ENCODE data around the gene SLC16A5.
"Not testable (repeated sequence)": the region's sequence is repeated elsewhere in the genome, so short reads cannot be mapped to it uniquely, and the experiment has no call there.

Gene SLC16A5, protein sequence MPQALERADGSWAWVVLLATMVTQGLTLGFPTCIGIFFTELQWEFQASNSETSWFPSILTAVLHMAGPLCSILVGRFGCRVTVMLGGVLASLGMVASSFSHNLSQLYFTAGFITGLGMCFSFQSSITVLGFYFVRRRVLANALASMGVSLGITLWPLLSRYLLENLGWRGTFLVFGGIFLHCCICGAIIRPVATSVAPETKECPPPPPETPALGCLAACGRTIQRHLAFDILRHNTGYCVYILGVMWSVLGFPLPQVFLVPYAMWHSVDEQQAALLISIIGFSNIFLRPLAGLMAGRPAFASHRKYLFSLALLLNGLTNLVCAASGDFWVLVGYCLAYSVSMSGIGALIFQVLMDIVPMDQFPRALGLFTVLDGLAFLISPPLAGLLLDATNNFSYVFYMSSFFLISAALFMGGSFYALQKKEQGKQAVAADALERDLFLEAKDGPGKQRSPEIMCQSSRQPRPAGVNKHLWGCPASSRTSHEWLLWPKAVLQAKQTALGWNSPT

DNA sequence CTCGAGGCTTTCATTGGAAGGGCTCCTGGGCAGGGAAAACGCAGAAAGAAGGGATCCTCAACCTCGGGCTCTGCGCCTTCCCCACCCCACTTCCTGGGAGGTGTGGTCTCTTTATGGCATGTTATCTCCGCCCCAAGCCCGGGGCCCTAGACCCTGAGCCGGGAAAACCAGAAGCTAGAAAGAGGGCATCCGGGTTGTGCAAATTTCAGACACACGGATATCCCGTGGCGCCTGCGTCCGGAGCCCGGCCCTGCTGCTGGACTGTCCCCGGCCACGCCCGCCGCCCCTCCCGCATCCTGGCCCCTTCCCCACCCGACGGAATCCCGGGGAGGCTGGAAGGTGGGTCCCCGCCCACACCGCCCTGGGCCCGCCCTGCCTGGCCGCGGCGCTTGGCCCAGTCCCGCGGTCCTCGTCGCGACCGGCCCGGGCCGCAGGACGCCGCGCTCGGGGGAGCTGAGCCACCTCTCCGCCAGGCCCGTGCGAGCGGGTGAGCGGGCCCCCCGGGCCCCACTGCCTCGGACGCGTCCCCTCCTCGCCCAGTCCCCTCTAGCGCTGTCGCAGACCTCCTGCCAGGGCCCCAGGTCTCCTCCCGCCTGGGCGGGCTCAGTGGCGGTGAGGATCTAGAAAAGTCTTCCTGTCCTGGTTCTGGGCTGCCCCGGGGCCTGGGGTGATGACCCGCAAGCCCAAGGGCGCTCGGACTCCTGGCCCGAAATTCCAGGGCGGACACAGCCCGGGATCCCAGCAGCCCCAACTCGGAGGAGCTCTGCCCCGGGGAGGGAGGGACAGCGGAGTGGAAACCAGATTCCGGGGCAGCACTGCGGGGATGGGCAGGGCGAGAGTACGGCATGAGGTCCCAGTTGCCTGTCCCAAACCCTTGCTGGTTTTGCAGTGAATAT is at the start of gene SLC16A5:
Gene SLC16A5, plus strand, starts transcription at position 397 of the 896 bp plus-strand sequence. CDS start 5,683 bp downstream, outside the sequence.
- DNase-seq (ENCODE audit: low read depth in 3 of 3) = no peak

DNA sequence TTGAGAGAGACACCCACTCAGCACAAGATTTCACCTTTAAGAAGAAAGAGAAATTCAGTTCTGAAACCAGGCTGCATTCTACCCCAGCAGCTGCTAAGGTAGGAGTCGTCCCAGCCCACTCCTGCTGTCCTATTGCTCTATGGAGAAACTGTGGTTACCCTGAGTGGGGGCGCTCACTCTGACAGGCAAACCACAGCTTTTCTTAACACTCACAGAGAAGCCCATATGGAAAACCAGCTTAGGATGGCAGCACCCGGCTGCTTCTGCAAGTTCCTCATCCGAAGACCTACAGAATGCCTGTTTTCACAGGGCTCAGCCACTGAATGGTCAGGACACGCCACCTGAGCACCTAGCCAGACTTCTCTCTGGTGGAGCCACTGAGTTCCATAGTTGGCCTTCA is 48.5 kb upstream of the SLC16A5 start:
- DNase-seq (ENCODE audit: low read depth in 3 of 3) = no peak

DNA sequence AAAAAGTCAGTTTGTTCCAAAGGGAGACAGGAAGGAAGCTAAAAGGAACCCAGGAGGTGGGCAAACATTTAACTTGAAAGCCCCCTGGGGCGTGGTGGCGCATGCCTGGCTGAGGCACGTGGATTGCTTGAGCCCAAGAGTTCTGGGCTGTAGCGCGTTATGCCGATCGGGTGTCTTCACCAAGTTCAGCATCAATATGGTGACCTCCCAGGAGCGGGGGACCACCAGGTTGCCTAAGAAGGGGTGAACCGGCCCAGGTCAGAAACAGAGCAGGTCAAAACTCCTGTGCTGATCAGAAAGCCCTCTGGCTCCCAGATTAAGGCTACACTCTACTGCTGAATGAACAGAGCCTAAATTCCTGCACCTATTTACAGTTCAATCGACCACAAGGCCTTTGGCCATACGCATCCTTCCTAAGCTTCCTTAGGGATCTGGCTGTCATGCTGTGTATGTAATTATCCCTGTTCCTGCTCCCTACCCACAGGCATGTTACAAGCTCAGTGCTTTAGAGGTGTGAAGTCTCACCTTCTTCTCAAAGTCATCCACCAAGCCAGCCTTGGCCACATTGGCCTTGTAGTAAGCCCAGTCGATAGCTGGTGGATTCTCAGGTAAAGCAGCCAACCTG is 46.0 kb upstream of the SLC16A5 start:
- no peak for DNase-seq (ENCODE audit: low read depth in 3 of 3)

DNA sequence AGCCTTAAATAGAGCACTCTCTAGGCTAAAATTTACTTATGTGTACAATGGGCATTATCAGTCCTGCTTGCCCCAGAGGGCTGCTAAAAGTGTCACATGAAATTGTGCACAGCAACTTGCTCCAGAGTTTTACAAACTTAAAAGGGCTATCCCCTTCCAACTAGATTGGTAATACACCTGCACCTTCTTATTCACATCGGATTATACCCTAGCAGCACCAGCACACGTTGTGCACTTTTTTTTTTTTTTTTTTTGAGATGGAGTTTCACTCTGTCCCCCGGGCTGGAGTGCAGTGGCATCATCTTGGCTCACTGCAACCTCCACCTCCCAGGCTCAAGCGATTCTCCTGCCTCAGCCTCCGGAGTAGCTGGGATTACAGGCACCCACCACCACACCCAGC is 44.0 kb upstream of the SLC16A5 start:
- DNase-seq (ENCODE audit: low read depth in 3 of 3) = not testable (repeated sequence)

DNA sequence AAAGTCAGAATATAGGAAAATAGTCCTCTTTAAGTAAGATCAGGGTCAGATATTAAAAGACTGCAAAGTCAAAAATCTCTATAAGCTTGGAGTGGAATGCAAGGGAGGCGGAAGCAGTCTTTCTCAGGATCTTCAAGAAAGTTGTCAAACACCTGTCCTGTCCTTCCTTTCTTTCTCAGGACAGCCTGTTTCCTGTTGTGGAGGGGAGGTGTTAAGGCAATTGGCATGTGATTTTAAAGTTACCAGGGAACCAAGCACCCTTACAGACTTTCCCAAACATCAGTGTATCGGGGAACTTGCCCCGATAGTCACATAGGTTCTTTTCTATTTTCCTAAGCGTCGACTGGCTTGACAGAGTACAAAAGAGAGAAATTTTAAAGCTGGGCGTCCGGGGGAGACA is 43.0 kb upstream of the SLC16A5 start:
- DNase-seq (ENCODE audit: low read depth in 3 of 3) = no peak

DNA sequence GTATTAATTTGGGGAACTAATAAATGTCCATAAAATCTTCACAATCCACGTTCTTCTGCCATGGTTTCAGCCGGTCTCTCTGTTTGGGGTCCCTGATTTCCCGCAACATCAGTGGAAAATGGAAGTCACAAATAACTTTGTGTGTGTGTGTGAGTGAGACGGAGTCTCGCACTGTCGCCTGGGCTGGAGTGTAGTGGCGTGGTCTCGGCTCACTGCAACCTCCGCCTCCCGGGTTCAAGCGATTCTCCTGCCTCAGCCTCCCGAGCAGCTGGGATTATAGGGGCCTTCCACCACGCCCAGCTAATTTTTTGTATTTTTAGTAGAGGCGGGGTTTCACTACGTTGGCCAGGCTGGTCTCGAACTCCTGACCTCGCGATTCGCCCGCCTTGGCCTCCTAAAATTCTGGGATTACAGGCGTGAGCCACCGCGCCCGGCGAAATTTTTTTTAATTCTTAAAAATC is 41.8 kb upstream of the SLC16A5 start:
- DNase-seq (ENCODE audit: low read depth in 3 of 3) = not testable (repeated sequence)

DNA sequence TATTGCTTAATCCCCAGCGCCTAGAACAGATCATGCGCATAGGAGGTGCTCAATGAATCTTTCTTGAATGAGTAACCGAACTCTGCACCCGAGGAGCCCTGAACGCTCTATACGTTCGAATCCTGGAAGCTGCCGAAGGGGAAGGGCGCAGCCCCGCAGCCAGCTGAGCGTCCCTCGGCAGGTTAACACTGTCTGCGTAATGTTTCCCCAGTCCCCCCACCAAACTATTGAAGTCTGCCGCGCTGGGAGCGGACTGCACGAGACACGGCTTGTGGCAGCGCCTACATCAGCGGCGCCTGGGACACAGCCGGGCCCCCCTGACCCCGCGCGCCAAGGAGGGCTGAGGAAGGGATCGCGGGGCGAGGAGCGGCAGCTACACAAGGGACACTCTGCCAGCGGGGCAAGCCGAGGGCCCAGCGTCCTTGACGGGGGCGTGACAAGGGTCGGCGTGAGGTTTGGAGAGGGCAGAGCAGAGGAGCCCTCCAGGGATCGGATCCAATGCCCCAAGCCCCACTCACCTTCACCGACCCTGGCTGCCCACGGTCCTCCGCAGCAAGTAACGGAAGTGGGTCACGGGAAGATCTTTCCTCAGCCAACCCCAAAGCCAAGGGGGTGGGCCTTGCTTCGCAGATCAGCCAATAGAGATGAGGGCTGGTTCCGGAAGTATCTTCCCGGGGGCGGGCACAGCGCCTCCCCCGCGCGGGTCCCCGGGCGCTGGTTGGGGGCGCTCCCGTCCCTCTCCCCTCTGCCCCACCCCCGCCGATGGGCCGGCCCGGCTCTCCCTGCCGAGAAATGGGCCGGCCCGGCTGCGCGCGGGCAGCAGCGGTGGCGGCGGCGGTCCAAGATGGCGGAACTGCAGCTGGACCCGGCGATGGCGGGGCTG is 41.1 kb upstream of the SLC16A5 start, which contains the start of the genes ATP5PD and KCTD2:
Gene ATP5PD, minus strand, starts transcription at position 563 of the 883 bp plus-strand sequence. CDS start 4,319 bp downstream, outside the sequence.
Gene KCTD2, plus strand, starts transcription at position 819 of the 883 bp plus-strand sequence. Its CDS starts 26 bp downstream, at position 845.
- DNase-seq (ENCODE audit: low read depth in 3 of 3) = peak; percentile 89 to 92 (median 90)

DNA sequence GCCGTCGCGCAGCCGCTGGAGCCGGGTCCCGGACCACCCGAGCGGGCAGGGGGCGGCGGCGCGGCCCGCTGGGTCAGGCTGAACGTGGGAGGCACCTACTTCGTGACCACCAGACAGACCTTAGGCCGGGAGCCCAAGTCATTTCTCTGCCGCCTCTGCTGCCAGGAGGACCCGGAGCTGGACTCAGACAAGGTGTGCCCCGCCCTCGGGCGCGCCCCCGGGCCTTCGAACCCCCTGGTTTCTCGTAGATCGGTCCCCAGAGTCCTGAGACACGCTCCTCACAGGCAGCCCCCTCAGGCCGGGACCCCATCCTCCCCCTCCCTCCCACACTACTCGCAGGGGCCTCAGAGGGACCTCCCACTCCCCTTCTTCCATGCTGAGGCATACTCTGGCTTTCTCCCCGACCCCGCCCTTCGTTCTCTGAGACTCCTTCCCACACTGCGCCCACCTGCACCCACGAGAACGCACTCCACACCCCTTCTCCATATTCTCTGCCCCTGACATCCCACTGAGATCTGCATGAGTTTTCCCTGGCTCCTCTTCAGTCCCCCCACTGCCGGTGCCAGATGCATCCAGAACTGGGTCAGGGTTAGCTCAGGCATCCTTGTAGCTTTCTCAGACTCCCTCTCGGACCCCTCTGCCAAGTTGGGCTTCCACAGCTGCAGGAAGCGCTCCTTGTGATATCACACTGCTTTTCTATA is 40.2 kb upstream of the SLC16A5 start:
- peak in 1 of 3 experiments; percentile 26 for DNase-seq (ENCODE audit: low read depth in 3 of 3)

DNA sequence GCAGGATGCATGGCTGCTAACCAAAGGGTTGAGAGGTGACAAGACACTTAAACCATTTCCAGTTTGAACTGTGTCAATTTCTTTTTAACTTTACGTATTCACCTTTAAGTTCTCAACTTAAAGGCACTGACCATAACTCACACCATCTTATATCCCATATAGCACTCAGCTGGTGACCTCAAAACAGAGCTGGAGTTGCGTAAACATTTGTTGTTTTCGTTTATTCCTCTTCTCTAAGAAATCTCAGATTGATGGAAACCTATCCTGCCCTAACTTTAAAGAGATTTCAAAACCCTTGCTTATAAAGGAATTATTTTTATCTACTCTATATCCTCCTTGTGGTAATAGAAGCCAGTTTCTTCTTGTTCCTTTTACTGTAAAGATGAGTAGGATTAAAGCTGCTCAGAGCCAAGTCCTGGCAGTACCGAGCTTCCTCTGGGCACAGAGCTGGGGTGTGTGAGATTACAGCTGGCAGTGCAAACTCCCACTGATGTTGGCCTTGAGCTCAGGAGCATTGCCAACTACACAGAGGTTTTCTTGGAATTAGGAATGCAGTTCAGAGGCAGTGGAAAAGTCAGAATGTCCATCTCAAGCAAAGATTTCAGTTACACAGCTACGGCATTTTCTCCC is 39.4 kb upstream of the SLC16A5 start:
- no peak for DNase-seq (ENCODE audit: low read depth in 3 of 3)

DNA sequence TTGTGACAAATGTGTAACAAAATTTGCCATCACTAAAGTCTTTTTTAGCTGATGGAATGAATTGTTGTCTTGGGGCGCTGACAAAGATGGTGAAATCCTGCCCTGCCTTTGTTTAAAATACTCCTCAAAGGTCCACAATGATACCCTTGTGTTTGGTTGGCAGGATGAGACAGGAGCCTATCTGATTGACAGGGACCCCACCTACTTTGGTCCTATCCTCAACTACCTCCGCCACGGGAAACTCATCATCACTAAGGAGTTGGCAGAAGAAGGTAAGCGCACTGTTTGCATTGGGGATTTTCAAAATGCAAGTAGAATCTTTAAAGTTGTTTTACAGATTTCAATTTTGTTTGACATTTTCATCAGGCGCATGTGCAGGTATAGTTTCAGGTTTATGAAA is 38.7 kb upstream of the SLC16A5 start:
- no peak for DNase-seq (ENCODE audit: low read depth in 3 of 3)

DNA sequence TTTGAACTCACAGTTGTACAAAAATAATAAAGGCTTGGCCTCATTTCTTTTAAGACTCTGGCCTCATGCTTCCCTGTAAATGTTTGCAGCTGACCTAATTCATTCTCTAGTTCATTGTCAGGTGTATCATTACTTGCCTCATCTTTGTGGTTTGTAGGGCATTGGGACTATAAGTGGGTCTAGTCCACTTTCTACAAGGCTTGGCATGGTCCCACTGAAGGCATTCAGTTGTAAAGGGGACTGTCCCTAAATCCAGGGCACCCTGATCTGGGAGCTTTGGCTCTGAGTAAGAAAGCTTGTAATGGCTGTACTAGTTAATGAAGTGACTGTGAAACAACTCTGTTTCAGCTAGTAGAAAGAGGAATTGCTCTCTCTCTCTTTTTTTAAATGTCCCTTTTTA is 38.0 kb upstream of the SLC16A5 start:
- DNase-seq (ENCODE audit: low read depth in 3 of 3) = no peak

DNA sequence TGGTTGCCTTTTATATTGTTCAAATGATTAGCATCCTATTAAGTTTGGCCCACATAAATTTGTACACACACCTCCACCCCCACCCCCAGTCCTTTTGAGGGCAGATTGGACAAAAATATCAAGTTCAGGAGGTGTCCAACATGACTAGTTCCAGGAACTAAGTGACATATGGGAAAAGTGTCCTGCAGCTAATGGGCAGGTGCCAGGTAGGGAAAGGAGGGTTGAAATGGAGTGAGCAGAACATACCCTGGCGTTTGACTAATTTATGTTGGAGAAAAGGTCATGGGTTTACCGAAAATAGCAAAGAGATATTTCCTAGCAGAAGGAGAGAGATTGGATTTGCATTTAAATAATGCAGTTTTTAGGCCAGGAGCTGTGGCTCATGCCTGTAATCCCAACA is 35.8 kb upstream of the SLC16A5 start:
- no peak for DNase-seq (ENCODE audit: low read depth in 3 of 3)

DNA sequence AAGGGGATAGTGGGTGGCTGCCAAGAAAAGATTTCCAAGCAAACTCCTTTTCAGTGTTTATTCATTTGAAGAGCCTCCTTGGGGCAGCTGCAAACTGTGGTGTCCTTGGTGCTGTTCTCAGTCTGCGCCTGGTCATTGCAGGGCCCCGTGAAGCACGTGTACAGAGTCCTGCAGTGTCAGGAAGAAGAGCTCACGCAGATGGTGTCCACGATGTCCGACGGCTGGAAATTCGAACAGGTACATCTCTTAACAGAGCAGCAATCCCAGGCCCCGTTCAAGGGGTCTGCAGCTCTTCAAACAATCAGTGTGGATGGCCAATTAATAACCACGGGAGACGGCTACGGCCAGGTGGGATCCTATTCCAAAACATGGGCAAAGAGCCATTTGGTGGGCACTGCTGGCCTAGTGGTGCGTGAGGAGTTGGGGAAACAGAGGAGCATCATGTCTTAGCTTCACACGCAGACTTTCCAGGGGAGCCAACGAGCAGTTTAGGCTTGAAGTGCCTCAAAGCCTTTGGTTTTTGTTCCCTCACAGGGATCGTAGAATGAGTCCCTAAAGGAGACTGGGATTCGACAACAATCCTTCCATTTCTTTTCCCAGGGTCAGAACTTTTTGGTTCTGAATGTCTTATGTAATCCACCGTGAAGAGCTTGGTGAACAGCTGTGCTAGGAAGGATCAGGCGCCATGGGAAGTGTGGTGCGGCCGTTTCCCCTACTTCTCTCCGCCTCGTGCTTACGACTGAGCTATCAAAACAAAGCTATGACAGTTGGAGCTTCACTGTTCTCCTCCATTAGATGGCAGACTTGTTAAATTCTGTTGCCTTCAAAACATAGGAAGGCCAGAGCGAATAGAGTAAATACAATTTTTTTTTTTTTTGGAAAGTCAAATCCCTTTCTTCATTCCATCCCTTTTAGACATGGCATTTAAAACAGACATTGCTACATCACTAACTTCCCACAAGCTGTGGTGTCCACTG is 28.1 kb upstream of the SLC16A5 start:
- no peak for DNase-seq (ENCODE audit: low read depth in 3 of 3)

DNA sequence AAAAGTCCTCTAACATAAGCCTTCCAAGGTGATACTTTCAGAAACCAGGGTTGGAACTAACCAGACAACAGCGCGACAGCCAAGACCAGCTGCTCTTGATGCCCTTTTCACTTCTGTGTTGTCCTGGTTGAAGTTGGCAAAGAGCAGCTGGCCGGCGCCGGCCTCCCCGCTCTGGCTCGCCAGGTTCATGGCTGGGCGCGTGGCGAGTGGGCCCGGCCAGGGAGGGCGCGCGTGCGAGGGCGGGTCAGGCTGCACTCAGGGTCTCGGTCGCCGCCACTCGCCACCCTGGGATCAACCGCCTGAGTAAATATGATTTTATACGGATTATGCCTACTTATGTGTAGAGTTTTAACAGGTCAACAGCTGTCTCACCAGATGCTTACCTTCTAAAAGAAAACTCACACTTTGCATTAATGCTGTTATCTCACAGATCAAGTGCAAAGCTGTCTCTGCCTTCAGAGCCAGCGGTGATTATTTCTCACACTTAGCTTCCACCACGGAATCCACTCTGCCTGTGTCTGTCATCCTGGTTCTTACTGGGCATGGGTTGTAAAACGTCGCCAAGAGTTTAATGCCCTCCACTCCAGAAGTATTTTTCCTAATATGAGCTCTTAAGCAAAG is 27.2 kb upstream of the SLC16A5 start:
- DNase-seq (ENCODE audit: low read depth in 3 of 3) = no peak

DNA sequence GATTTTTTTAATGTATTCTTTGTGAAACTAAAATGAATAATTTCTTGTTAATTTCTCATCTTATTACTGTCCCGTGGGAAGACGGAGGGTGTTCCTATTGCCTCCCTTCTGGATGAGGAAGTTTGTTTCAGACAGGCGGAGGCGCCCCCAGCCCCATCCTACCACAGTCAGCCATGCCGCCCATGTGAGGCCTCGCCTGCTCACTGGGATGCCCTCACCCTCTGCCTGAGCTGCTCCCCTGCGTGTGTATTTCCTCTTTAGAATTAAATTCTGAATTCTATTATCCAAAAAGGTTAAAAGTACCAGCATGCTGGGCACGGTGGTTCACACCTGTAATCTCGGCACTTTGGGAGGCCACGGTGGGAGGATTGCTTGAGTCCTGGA is 26.7 kb upstream of the SLC16A5 start:
- no peak for DNase-seq (ENCODE audit: low read depth in 3 of 3)

DNA sequence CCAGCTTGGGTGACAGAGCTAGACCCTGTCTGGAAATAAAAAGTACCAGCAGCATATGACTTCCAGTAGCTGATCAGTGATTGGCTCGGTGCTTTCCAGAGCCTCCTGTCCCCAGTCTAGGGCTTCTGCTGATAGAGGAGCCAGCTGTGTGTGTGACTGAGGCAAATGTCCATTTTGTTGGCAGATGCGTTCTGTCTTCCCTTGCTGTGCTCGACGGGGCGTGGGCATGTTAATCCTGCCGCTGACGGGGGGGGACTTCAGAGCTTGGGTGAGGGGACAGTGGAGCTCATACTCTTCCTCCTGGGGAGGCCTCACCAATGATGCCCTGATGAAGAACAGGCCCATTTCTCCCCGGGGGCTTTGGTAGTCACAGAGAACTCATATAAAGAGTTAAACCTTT is 26.1 kb upstream of the SLC16A5 start:
- no peak for DNase-seq (ENCODE audit: low read depth in 3 of 3)

DNA sequence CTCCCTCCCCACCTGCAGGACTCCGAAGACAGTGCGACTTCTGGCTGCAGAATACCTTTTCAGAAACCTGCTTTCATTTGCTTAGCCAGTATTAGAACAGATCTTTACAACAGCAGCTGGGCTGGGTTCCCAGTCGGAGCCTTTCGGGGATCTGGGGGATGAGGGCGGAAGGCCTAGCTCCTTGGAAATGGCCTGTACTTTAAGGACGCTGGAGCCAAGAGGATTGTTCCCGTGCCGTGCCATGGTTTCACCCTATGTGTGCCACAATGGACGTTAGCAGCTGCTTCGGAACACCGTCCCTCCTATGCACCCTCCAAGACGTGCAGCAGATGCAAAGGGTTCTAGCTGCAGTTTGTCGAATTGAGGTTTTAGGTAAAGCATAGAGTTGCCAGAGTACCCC is 24.6 kb upstream of the SLC16A5 start:
- DNase-seq (ENCODE audit: low read depth in 3 of 3) = no peak

DNA sequence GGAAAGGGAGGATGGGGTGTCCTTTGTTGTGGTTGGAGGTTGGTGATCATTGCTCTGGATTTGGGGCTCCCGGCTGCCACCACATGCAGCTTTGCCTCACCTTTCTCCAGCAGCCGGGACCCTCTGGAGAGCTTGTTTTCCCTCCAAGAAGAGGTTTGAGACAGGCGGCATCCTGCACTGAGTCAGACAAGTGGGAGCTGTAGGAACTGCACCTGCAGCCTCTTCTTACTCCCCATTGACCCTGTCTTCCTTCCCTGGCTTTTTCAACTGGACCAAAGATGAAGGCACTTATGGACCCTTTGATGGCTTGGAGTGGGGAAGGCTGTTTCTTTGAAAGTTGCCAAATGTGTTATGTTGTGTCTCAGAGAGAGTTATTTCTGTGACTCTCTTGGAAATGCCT is 24.1 kb upstream of the SLC16A5 start:
- no peak for DNase-seq (ENCODE audit: low read depth in 3 of 3)
